Neuron (in vitro differentiated cells): ENCODE results near the gene BMP2.

ENCODE experiments used
- H2AFZ ChIP-seq: one replicate; pipeline ENCODE4 v1.6.1; 2013; ENCODE audit warnings: low read depth, mild to moderate bottlenecking, inconsistent platforms, low read length, moderate library complexity
- H3K27me3 ChIP-seq: one replicate; pipeline ENCODE4 v1.6.1; 2013; ENCODE audit warnings: low read length; ENCODE audit not compliant: insufficient read depth
- H3K36me3 ChIP-seq: one replicate; pipeline ENCODE4 v1.6.1; 2013; ENCODE audit warnings: low read length; ENCODE audit not compliant: insufficient read depth
- H3K4me1 ChIP-seq: one replicate; pipeline ENCODE4 v1.6.1; 2013; ENCODE audit warnings: low read length; ENCODE audit not compliant: insufficient read depth
- H3K4me3 ChIP-seq: 2 replicates; pipeline ENCODE4 v1.5.1; 2013; ENCODE audit warnings: mild to moderate bottlenecking, low read length, moderate library complexity
- H3K9me3 ChIP-seq: one replicate; pipeline ENCODE4 v1.6.1; 2013; ENCODE audit warnings: low read length

Gene BMP2

GRCh38 chr20:6783752-6784151 lies 16.3 kb downstream of the BMP2 start:
- H3K4me1 ChIP-seq: no peaks in the 10 kb centered on the region
- no peaks in the 10 kb centered on the region for H3K9me3 ChIP-seq
- peaks cover 2% of the 10 kb centered on the region for H3K27me3 ChIP-seq
- H2AFZ ChIP-seq: no peak overlapping the region
- no peak overlapping the region for H3K4me3 ChIP-seq
- H3K36me3 ChIP-seq: no peaks in the 10 kb centered on the region

GRCh38 chr20:6784210-6784631 lies 16.7 kb downstream of the BMP2 start:
- peaks cover 2% of the 10 kb centered on the region for H3K27me3 ChIP-seq
- no peak overlapping the region for H3K4me3 ChIP-seq
- H2AFZ ChIP-seq: no peak overlapping the region
- no peaks in the 10 kb centered on the region for H3K36me3 ChIP-seq
- no peaks in the 10 kb centered on the region for H3K4me1 ChIP-seq
- no peaks in the 10 kb centered on the region for H3K9me3 ChIP-seq

- no peaks in the 10 kb centered on the region for H3K9me3 ChIP-seq
- no peaks in the 10 kb centered on the region for H3K36me3 ChIP-seq
- H3K4me3 ChIP-seq: no peak overlapping the region
- H3K4me1 ChIP-seq: no peaks in the 10 kb centered on the region
- no peak overlapping the region for H2AFZ ChIP-seq
- H3K27me3 ChIP-seq: peaks cover 2% of the 10 kb centered on the region
These were observed 17.3 kb downstream of the BMP2 start for GRCh38 chr20:6784767-6785166.

GRCh38 chr20:6786548-6786947 lies 19.1 kb downstream of the BMP2 start:
- no peak overlapping the region for H2AFZ ChIP-seq
- H3K36me3 ChIP-seq: no peaks in the 10 kb centered on the region
- peaks cover 2% of the 10 kb centered on the region for H3K27me3 ChIP-seq
- H3K4me1 ChIP-seq: no peaks in the 10 kb centered on the region
- no peaks in the 10 kb centered on the region for H3K9me3 ChIP-seq
- no peak overlapping the region for H3K4me3 ChIP-seq

DNA sequence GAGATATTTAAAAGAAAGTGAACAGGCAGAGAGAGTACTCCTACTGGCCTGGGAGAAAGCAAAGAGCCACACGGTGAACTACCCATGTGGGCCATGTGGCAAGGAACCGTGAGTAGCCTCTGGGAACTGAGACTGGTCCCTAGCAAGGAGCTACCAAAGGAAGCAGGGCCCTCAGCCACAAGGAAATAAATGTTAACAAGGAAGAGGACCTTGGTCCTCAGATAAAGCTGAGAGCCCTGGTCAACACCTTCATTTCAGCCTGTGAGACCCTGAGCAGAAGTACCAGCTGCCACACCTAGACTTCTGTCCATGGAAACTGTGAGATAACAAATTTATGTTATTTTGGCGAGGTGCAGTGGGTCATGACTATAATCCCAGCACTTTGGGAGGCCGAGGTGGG lies 25.3 kb downstream of the BMP2 start:
- no peaks in the 10 kb centered on the region for H3K9me3 ChIP-seq
- no peaks in the 10 kb centered on the region for H3K4me1 ChIP-seq
- no peaks in the 10 kb centered on the region for H3K27me3 ChIP-seq
- no peak overlapping the region for H2AFZ ChIP-seq
- no peak overlapping the region for H3K4me3 ChIP-seq
- no peaks in the 10 kb centered on the region for H3K36me3 ChIP-seq

- Histone ChIP-seq H3K4me3 (no peak overlapping the region), H3K4me1 (no peaks in the 10 kb centered on the region), H2AFZ (no peak overlapping the region), H3K27me3 (no peaks in the 10 kb centered on the region), H3K36me3 (no peaks in the 10 kb centered on the region), H3K9me3 (no peaks in the 10 kb centered on the region)
These were observed 34.7 kb downstream of the BMP2 start for GRCh38 chr20:6802227-6802626.

DNA sequence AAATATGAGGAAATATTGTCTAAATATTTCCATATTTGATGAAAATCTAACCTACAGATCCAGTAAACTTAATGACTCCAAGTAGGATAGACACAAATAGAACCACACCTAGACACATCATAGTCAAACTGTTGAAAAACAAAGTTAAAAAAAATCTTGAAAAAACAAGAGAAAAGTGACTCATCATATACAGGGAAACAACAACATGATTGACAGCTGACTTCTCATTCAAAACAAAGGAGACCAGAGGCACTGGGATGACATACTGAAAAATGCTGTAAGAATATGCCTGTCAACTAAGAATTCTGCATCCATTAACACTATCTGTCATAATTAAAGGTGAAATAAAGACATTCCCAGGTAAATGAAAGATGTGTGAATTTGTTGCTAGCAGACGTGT lies 38.8 kb downstream of the BMP2 start:
- Histone ChIP-seq H3K4me3 (no peak overlapping the region), H3K36me3 (no peaks in the 10 kb centered on the region), H3K4me1 (no peaks in the 10 kb centered on the region), H3K9me3 (no peaks in the 10 kb centered on the region), H3K27me3 (no peaks in the 10 kb centered on the region), H2AFZ (no peak overlapping the region)

- H2AFZ ChIP-seq: no peak overlapping the region
These were observed 44.0 kb downstream of the BMP2 start for GRCh38 chr20:6811262-6812035.

DNA sequence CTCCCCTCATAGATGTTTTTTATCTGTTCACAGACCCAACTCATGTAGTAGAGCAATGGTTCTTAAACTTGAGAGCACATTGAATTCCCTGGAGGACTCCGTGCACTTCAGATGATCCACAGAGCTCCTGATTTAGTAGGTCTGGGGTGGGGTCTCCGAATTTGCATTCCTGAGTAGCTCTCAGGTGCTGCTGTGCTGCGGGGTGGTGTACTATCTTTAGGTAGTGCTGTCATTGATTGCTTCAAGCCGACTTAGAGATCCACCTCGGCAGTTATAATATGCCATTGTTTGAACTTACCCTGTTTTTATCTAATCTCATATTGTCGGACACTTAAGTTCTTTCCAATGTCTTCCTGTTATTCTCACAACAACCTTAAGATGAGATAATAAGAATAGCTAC lies 45.0 kb downstream of the BMP2 start:
- Histone ChIP-seq H2AFZ (no peak overlapping the region), H3K4me1 (no peaks in the 10 kb centered on the region), H3K36me3 (no peaks in the 10 kb centered on the region), H3K4me3 (no peak overlapping the region), H3K27me3 (no peaks in the 10 kb centered on the region), H3K9me3 (no peaks in the 10 kb centered on the region)

More at GRCh38 chr20:6811262-6812035, 44.0 kb downstream of the BMP2 start:
- Histone ChIP-seq H3K36me3 (no peaks in the 10 kb centered on the region), H3K9me3 (no peaks in the 10 kb centered on the region), H3K4me1 (no peaks in the 10 kb centered on the region), H3K27me3 (no peaks in the 10 kb centered on the region), H3K4me3 (no peak overlapping the region)

DNA sequence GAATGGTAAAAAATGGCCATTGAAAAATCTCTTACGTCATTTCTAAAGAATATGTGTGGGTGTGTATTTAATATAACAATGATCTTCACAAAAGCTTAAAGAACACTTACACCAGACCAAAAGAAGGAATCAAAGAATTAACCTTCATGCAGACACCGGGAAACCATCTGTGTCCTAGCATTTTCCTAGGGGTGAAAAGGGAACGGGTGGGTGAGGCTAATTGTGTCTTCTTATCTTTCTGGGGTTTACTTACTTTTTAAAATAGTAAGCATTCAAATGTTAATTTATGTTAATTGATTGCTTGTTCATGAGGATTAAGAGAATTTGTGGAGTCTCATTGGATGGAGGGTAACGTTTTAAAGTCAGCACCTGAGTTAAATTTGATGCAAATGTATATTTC lies 47.5 kb downstream of the BMP2 start:
- Histone ChIP-seq H2AFZ (no peak overlapping the region), H3K4me3 (no peak overlapping the region), H3K9me3 (no peaks in the 10 kb centered on the region), H3K4me1 (no peaks in the 10 kb centered on the region), H3K36me3 (no peaks in the 10 kb centered on the region), H3K27me3 (no peaks in the 10 kb centered on the region)

DNA sequence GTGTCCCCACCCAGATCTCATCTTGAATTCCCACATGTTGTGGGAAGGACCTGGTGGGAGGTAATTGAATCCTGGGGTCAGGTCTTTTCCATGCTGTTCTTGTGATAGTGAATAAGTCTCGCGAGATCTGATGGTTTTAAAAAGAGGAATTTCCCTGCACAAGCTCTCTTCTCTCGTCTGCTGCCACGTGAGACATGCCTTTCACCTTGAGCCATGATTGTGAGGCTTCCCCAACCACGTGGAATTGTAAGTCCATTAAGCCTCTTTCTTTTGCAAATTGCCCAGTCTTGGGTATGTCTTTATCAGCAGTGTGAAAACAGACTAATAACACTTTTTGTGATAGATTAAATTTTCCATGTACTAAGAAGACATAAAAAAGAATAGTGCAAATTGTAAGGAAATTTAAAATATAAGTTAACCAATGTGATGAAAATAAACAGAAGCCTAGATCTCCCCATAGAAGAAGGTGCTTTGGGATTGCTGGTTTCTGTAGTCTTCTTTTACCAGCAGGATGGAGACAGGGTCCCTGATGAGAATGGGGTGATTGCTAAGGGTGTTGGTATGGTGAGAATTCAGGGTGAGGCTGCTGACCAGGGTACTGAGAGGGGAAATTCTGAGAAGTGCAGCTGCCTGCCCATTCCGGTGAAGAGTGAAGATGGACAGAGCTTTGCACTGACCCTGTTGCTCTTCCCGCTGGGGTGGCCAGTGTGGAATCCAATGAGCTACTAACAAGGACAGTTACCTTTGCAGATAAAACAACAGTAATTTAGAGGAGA lies 50.7 kb downstream of the BMP2 start:
- Histone ChIP-seq H3K4me1 (no peaks in the 10 kb centered on the region), H3K9me3 (no peaks in the 10 kb centered on the region), H3K27me3 (no peaks in the 10 kb centered on the region), H3K36me3 (no peaks in the 10 kb centered on the region), H2AFZ (no peak overlapping the region), H3K4me3 (no peak overlapping the region)

DNA sequence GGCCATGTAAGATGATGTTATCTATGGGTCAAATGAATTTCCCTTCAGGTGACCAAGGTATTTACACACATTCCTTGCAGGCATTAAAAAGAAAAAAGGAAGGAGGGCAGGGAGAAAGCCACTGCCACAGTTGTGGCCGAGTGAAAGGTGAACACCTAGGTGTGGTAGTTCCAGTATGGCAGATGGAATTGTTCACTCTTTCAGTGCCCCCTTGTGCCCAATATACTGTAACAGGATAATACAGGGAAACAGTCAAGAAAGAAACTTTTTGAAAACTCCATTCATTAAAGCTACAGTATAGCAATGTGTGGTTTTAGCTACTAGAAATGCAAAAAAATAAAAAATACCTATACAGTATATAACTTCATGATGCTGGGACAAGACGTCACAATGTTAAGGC lies 52.1 kb downstream of the BMP2 start:
- Histone ChIP-seq H3K4me1 (no peaks in the 10 kb centered on the region), H3K36me3 (no peaks in the 10 kb centered on the region), H3K9me3 (no peaks in the 10 kb centered on the region), H3K27me3 (no peaks in the 10 kb centered on the region), H3K4me3 (no peak overlapping the region), H2AFZ (no peak overlapping the region)

DNA sequence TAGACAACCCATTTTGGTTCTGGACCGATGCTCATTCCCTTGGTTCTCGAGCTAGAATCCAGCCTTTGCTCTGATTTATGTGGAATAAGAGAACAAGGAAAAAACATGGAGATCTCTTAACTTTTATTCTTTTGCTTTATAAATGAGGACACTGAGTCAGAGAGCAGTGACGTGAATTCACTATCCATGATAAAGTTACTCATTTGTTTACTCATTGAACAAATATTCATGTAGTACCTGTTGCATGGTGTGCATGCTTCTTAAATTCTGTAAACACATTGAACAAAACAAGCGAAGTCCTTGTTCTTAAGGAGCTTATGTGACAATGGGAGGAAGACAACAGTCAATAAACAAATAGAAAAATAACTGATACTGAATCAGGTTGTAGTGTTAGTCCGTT lies 56.9 kb downstream of the BMP2 start:
- no peak overlapping the region for H2AFZ ChIP-seq
- H3K4me3 ChIP-seq: no peak overlapping the region
- no peaks in the 10 kb centered on the region for H3K36me3 ChIP-seq
- H3K9me3 ChIP-seq: no peaks in the 10 kb centered on the region
- H3K4me1 ChIP-seq: no peaks in the 10 kb centered on the region
- no peaks in the 10 kb centered on the region for H3K27me3 ChIP-seq
